HG03159 (cell line): ENCODE results near the gene PIP4P1.

Source experiments
- ATAC-seq: cut with Tn5 transposase; IDR thresholded peaks from one replicate; pipeline ENCODE4 v1.9.1; 2021; ENCODE audit warnings: mild to moderate bottlenecking, moderate library complexity; ENCODE audit not compliant: unreplicated experiment

Gene PIP4P1

DNA sequence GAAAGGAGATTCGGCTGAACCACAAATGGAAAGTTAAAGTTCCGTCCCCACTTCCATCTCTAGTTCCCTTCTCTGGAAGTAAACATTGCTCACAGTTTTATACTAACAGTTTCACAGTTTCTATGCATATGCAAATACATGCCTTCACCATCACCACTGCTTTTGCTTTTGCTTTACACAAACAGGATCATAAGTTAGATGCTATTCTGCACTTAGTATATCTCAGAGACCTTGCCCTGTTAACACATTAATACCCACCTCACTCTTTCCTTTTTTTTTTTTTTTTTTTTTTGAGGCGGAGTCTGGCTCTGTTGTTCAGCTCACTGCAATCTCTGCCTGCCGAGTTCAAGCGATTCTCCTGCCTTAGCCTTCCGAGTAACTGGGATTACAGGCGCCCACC lies 48.8 kb downstream of the PIP4P1 start:
- peak; percentile 69 for ATAC-seq

- no peak for ATAC-seq
Measured at GRCh38 chr14:20409226-20409625, 52.0 kb downstream of the PIP4P1 start.
